ENCODE results near the gene PLEKHA4. TPM values are rescaled to one million over a fixed set of nuclear protein-coding genes. Genes with fewer than 3 reads are reported as not detected.

PLEKHA4 gene
- total RNA-seq, 1 donor from 2014 or later = 21.2 TPM

GRCh38 chr19:48833977-48834376, 34.4 kb downstream of the PLEKHA4 start:
- intact Hi-C loops (cut with DNase I) = no loop called here
- no peak for TF ChIP-seq CTCF (IDR thresholded peaks at IDR 0.05)
- H3K4me3 ChIP-seq = no peak overlapping the region

GRCh38 chr19:48833049-48833448, 35.4 kb downstream of the PLEKHA4 start:
- ATAC-seq = no peak
- H3K9me3 ChIP-seq = no peaks in the 10 kb centered on the region
- no peaks in the 10 kb centered on the region for H3K27me3 ChIP-seq (ENCODE audit: low read depth)
- no peak overlapping the region for H3K4me3 ChIP-seq
- peaks cover 21% of the 10 kb centered on the region for H3K36me3 ChIP-seq
- no peak for TF ChIP-seq CTCF (IDR thresholded peaks at IDR 0.05)
- intact Hi-C loops (cut with DNase I) = no loop called here
- no peak overlapping the region for H3K27ac ChIP-seq
- peaks cover 16% of the 10 kb centered on the region for H3K4me1 ChIP-seq
- no peak for DNase-seq

More at GRCh38 chr19:48833977-48834376, 34.4 kb downstream of the PLEKHA4 start:
- Histone ChIP-seq H3K9me3 (no peaks in the 10 kb centered on the region), H3K36me3 (peaks cover 21% of the 10 kb centered on the region), H3K4me1 (peaks cover 16% of the 10 kb centered on the region), H3K27me3 (ENCODE audit: low read depth) (no peaks in the 10 kb centered on the region), H3K27ac (no peak overlapping the region)
- DNase-seq = no peak
- ATAC-seq = no peak

GRCh38 chr19:48830965-48831364, 37.5 kb downstream of the PLEKHA4 start:
- peaks cover 5% of the 10 kb centered on the region for H3K4me1 ChIP-seq
- H3K9me3 ChIP-seq = no peaks in the 10 kb centered on the region
- intact Hi-C loops (cut with DNase I) = no loop called here
- H3K36me3 ChIP-seq = peaks cover 21% of the 10 kb centered on the region
- H3K27ac ChIP-seq = no peak overlapping the region
- DNase-seq = no peak
- no peak overlapping the region for H3K4me3 ChIP-seq
- no peak for ATAC-seq
- no peaks in the 10 kb centered on the region for H3K27me3 ChIP-seq (ENCODE audit: low read depth)
- TF ChIP-seq CTCF (IDR thresholded peaks at IDR 0.05) = no peak

- Histone ChIP-seq H3K4me1 (no peaks in the 10 kb centered on the region), H3K27me3 (ENCODE audit: low read depth) (no peaks in the 10 kb centered on the region), H3K36me3 (peaks cover 21% of the 10 kb centered on the region), H3K9me3 (no peaks in the 10 kb centered on the region), H3K27ac (no peak overlapping the region), H3K4me3 (no peak overlapping the region)
- intact Hi-C loops (cut with DNase I) = no loop called here
- no peak for TF ChIP-seq CTCF (IDR thresholded peaks at IDR 0.05)
- ATAC-seq (no peak), DNase-seq (no peak)
Measured at GRCh38 chr19:48830088-48830487, 38.3 kb downstream of the PLEKHA4 start.

GRCh38 chr19:48826606-48827020, 41.8 kb downstream of the PLEKHA4 start:
- peak; percentile 26 for TF ChIP-seq CTCF (IDR thresholded peaks at IDR 0.05)
- intact Hi-C loops (cut with DNase I) = no loop called here
- ATAC-seq (peak; percentile 61 to 69), DNase-seq (peak; percentile 72)
- Histone ChIP-seq H3K27me3 (ENCODE audit: low read depth) (no peaks in the 10 kb centered on the region), H3K36me3 (peaks cover 8% of the 10 kb centered on the region), H3K27ac (no peak overlapping the region), H3K4me3 (no peak overlapping the region), H3K4me1 (no peaks in the 10 kb centered on the region), H3K9me3 (no peaks in the 10 kb centered on the region)

- no peak overlapping the region for H3K4me3 ChIP-seq
- H3K27ac ChIP-seq = no peak overlapping the region
- H3K27me3 ChIP-seq (ENCODE audit: low read depth) = no peaks in the 10 kb centered on the region
- intact Hi-C loops (cut with DNase I) = no loop called here
- DNase-seq = no peak
- no peaks in the 10 kb centered on the region for H3K9me3 ChIP-seq
- no peak for TF ChIP-seq CTCF (IDR thresholded peaks at IDR 0.05)
- no peaks in the 10 kb centered on the region for H3K36me3 ChIP-seq
- peaks cover 17% of the 10 kb centered on the region for H3K4me1 ChIP-seq
- no peak for ATAC-seq
Measured at GRCh38 chr19:48822514-48822913, 45.9 kb downstream of the PLEKHA4 start.
